Gastrocnemius medialis (tissue), 4 donors: ENCODE data around the gene LRRC39. TPM values are rescaled to one million over a fixed set of nuclear protein-coding genes. Genes with fewer than 3 reads are reported as not detected.

Source experiments
- ATAC-seq, 2 donors: fragments of 150-250 bp; one replicate each; pipeline ENCODE4 v1.9.1; 2016
- DNase-seq, 2 donors: peaks; one replicate each; pipeline ENCODE4 v3.0.0-alpha.2; 2019
- H3K27ac ChIP-seq, 4 donors: fragments of 200-600 bp; sonication (generic); 1 replicate in 1 of 4; 2 replicates in 3 of 4; pipeline ENCODE4 v1.5.1; 2016 to 2018; ENCODE audit warnings: mild to moderate bottlenecking in 2 of 4, moderate library complexity in 1 of 4
- H3K27me3 ChIP-seq, 3 donors: fragments of 200-600 bp; sonication (generic) in 2 of 3; 1 replicate in 1 of 3; 2 replicates in 2 of 3; pipeline versions ENCODE4 v1.5.1 to v1.6.0; 2016 to 2019; ENCODE audit warnings: mild to moderate bottlenecking in 1 of 3, moderate library complexity in 1 of 3
- H3K36me3 ChIP-seq, 2 donors: fragments of 200-600 bp; sonication (generic) in 1 of 2; one replicate each; pipeline ENCODE4 v1.5.1; 2017 to 2018
- H3K4me1 ChIP-seq, 2 donors: fragments of 200-600 bp; sonication (generic) in 1 of 2; one replicate each; pipeline ENCODE4 v1.5.1; 2016 to 2017; ENCODE audit warnings: mild to moderate bottlenecking in 2 of 2
- H3K4me3 ChIP-seq, 4 donors: fragments of 200-600 bp; sonication (generic) in 3 of 4; 1 replicate in 1 of 4; 2 replicates in 3 of 4; pipeline ENCODE4 v1.5.1; 2016 to 2019; ENCODE audit warnings: mild to moderate bottlenecking in 2 of 4
- H3K9me3 ChIP-seq, 3 donors: fragments of 200-600 bp; sonication (generic) in 2 of 3; 1 replicate in 1 of 3; 2 replicates in 2 of 3; pipeline ENCODE4 v1.5.1; 2016 to 2019
- POLR2A ChIP-seq, 2 donors: fragments of 450-650 bp; IDR thresholded peaks; one replicate each; pipeline ENCODE4 v1.6.1; 2017; ENCODE audit warnings: antibody characterized with exemption in 2 of 2, mild to moderate bottlenecking in 2 of 2, moderate library complexity in 2 of 2
- in situ Hi-C, 4 donors: fragments of 200-750 bp; cut with MboI; loops; one replicate each; pipeline versions ENCODE4 v1.15.0 to v1.8.0; 2017; ENCODE audit warnings: low sequenced_read_pairs in 4 of 4
- intact Hi-C: fragments of 100-400 bp; cut with DNase I; formaldehyde crosslinking; loops from one replicate; pipeline ENCODE4 v1.15.1; 2023; ENCODE audit warnings: low total_unique reads
- total RNA-seq, 4 donors: library from RNA; depleted of rRNA; stranded (reverse); fragments of >200 nt; gene quantifications; one replicate each; pipeline versions ENCODE4 v1.1.0 to v1.2.3, GENCODE V29; 2016
- TF ChIP-seq, protein P1 (sequence below), 5 experiments: fragments of 450-650 bp in 3 of 5; fragments of 200-600 bp in 2 of 5; sonication (generic) in 2 of 5; IDR thresholded peaks in 4 of 5; conservative IDR thresholded peaks in 1 of 5; 1 replicate in 4 of 5; 2 replicates in 1 of 5; pipeline ENCODE4 v1.5.1; 2016 to 2019; ENCODE audit warnings: antibody characterized with exemption in 5 of 5, mild to moderate bottlenecking in 3 of 5, moderate library complexity in 3 of 5

Gene LRRC39
- total RNA-seq, 4 donors from 2014 or later = 23.4 to 73.2 (median 42.1) TPM

DNA sequence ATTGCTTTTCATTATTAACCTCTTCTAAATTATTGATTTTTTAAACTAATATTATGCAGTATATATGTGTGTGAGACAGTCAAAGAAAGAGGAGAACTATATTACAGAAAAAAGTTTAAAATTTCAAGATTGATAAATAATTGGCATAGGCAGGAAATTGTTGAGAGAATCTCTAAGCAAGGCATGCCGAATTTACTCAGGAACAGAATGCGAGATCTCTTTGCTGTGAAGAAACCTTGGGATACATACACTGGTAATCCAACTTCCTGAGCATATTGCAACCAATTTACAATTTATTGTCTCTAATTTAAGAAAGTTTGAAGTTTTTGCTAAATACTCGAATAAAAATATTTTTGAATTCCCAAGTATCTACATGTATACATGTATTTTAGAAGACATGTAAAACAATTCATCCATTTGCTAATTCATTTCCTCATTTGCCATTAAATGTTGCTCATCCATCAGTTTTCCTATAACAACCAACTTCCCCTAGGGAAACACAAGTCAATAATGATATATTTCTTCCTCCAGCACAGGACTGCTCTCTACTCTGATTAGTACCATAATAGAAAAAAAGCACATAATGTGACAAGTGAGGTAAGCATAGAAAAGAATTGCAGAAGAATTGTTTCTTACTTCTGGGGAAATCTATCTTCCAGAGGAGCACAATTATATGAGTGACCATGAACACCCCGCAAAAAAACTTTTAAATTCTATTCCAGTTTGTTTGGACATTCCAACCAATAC lies 588 bp downstream of the LRRC39 start:
- in situ Hi-C loops = no loop called here
- H3K27me3 ChIP-seq = no peaks in the 10 kb centered on the region
- peak overlapping the region; percentile 76 to 89 (median 82) for H3K27ac ChIP-seq
- DNase-seq (no peak), ATAC-seq (peak; percentile 40 to 46)
- no peak for TF ChIP-seq POLR2A (IDR thresholded peaks at IDR 0.05)
- TF ChIP-seq, protein P1, sequence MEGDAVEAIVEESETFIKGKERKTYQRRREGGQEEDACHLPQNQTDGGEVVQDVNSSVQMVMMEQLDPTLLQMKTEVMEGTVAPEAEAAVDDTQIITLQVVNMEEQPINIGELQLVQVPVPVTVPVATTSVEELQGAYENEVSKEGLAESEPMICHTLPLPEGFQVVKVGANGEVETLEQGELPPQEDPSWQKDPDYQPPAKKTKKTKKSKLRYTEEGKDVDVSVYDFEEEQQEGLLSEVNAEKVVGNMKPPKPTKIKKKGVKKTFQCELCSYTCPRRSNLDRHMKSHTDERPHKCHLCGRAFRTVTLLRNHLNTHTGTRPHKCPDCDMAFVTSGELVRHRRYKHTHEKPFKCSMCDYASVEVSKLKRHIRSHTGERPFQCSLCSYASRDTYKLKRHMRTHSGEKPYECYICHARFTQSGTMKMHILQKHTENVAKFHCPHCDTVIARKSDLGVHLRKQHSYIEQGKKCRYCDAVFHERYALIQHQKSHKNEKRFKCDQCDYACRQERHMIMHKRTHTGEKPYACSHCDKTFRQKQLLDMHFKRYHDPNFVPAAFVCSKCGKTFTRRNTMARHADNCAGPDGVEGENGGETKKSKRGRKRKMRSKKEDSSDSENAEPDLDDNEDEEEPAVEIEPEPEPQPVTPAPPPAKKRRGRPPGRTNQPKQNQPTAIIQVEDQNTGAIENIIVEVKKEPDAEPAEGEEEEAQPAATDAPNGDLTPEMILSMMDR (IDR thresholded peaks at IDR 0.05 in 4 of 5, conservative IDR thresholded peaks at IDR 0.05 in 1 of 5) = no peak
- no peaks in the 10 kb centered on the region for H3K36me3 ChIP-seq
- intact Hi-C loops = loop anchor here (1.0 to 5.0 kb wide), 3 partner anchors 11 to 175 kb away; partner anchors contain the start of genes CDC14A and RTCA
- H3K4me3 ChIP-seq = peak overlapping the region; percentile 46 to 55 (median 50)
- H3K9me3 ChIP-seq = no peaks in the 10 kb centered on the region
- peaks cover 6 to 17% of the 10 kb centered on the region in 2 donors for H3K4me1 ChIP-seq

DNA sequence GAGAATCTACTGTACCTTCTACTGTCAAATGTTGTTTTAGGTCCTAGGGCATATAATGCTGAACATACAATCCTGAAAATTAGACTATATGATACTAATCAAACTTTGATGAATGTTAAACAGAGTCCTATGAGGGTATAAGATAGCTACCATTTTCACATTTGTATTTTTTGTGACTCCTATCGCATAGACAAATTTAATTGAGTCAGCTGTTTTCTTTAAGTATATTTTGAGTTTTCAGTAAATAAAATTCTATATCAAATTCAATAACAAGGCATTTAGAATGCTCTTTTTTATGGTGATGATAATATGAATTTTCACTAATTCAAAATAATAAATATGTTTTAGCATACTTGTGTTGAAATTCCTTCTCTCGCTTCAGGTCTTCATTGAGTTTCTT lies 10.0 kb downstream of the LRRC39 start:
- in situ Hi-C loops (no loop called here), intact Hi-C loops (no loop called here)
- H3K9me3 ChIP-seq = no peaks in the 10 kb centered on the region
- no peak for DNase-seq
- H3K4me1 ChIP-seq = peaks cover 3 to 18% of the 10 kb centered on the region in 2 donors
- no peak for ATAC-seq
- TF ChIP-seq POLR2A (IDR thresholded peaks at IDR 0.05) = no peak
- TF ChIP-seq, protein P1 (IDR thresholded peaks at IDR 0.05 in 4 of 5, conservative IDR thresholded peaks at IDR 0.05 in 1 of 5) = no peak
- peaks cover 0 to 5% of the 10 kb centered on the region in 2 donors for H3K36me3 ChIP-seq
- H3K4me3 ChIP-seq = no peak overlapping the region
- H3K27me3 ChIP-seq = no peaks in the 10 kb centered on the region
- H3K27ac ChIP-seq = peak overlapping the region in 1 of 4 donors; percentile 69

DNA sequence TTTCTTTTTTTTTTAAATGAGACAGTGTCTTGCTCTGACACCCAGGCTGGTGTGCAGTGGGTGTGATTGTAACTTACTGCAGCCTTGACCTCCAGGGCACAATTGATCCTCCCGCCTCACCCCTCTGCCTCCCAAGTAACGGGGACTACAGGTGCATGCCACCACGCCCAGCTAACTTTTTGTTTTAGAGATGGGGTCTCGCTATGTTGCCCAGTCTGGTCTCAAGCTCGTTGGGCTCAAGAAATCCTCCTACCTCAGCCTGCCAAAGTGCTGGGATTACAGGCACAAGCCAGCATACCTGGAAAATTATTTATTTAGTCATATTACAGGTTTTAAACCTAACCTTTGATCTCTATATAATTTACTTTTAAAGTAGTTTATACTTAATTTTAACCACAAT lies 13.4 kb downstream of the LRRC39 start:
- peaks cover 11 to 17% of the 10 kb centered on the region in 2 donors for H3K4me1 ChIP-seq
- peaks cover 2 to 10% of the 10 kb centered on the region in 2 donors for H3K36me3 ChIP-seq
- H3K9me3 ChIP-seq = no peaks in the 10 kb centered on the region
- ATAC-seq (no peak), DNase-seq (no peak)
- H3K27ac ChIP-seq = peak overlapping the region; percentile 28 to 69 (median 49)
- intact Hi-C loops (no loop called here), in situ Hi-C loops (no loop called here)
- no peaks in the 10 kb centered on the region for H3K27me3 ChIP-seq
- H3K4me3 ChIP-seq = no peak overlapping the region
- TF ChIP-seq POLR2A (IDR thresholded peaks at IDR 0.05) = no peak
- TF ChIP-seq, protein P1 (IDR thresholded peaks at IDR 0.05 in 4 of 5, conservative IDR thresholded peaks at IDR 0.05 in 1 of 5) = no peak

DNA sequence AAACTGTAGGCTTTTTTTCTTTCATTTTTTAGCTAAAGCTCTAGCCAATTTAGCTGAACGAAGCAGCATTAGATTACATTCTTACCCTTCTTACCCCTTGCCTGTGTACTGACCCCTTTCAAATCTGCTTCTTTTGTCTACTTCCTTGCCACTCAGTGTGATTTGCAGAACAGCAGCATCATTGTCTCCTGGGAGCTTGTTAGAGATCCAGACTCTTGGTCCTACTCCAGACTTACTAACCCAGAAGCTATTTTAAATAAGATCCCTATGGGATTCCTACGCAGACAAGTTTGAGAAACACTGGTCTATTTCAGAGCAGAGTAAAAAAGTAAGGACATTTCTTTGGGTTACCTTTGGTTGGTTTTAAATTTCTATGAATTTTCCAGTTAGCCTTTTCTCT lies 13.8 kb downstream of the LRRC39 start:
- peaks cover 11 to 17% of the 10 kb centered on the region in 2 donors for H3K4me1 ChIP-seq
- TF ChIP-seq POLR2A (IDR thresholded peaks at IDR 0.05) = no peak
- TF ChIP-seq, protein P1 (IDR thresholded peaks at IDR 0.05 in 4 of 5, conservative IDR thresholded peaks at IDR 0.05 in 1 of 5) = no peak
- no peaks in the 10 kb centered on the region for H3K9me3 ChIP-seq
- H3K4me3 ChIP-seq = no peak overlapping the region
- DNase-seq = no peak
- in situ Hi-C loops (no loop called here), intact Hi-C loops (no loop called here)
- H3K27me3 ChIP-seq = no peaks in the 10 kb centered on the region
- ATAC-seq = peak; percentile 52 to 82
- H3K27ac ChIP-seq = peak overlapping the region; percentile 28 to 69 (median 49)
- H3K36me3 ChIP-seq = peaks cover 2 to 12% of the 10 kb centered on the region in 2 donors
